NCI-H2107 treated with DMSO at 0.1 percent for 48 hours (cell line): Measurements from ENCODE around the gene AGBL4.

Experiments
- DNase-seq: peaks from one replicate; lab custom pipeline; 2025; ENCODE audit not compliant: unreplicated experiment; lab: John Stamatoyannopoulos, UW

AGBL4 gene

GRCh38 chr1:48948562-48948961, 1075.2 kb downstream of the AGBL4 start:
- DNase-seq: no peak

DNA sequence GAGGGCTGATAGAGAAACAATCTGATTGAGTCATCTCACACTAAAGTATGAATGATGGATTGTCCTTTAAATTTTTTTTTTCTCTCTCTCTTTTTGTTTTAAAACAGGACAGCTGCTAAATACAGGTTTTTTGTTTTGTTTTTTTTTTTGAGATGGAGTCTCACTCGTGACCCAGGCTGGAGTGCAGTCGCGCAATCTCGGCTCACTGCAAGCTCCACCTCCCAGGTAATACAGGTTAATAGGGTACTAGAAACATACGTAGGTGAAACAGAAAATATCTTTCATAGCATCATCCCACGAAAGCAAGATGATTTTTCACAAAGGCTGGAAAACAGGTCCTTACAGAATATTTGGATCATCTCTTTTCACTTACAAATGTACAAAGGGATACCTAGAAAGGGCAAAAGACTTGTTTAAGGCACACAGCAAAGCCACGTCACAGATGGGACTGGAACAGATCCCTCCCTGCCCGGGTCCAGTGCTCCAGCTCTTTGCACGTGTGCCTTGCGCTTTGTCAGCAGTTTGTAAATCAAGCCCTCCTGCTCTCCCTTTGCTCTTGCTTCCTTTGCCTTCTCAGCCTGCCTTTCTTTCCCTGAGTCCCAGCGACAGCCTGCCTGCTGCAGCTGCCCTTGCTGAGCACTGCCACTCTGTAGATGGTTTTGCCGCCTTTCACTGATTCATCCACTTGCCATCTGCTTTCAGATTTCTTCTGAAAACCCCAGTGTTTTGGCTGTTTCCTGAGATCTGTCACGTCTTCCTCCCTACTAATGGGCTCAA, 1075.8 kb downstream of the AGBL4 start:
- no peak for DNase-seq

- no peak for DNase-seq
Observed at GRCh38 chr1:48946070-48946469, 1077.7 kb downstream of the AGBL4 start.

GRCh38 chr1:48944811-48945210, 1078.9 kb downstream of the AGBL4 start:
- DNase-seq: no peak

GRCh38 chr1:48943826-48944225, 1079.9 kb downstream of the AGBL4 start:
- no peak for DNase-seq

GRCh38 chr1:48943393-48943792, 1080.4 kb downstream of the AGBL4 start:
- no peak for DNase-seq

DNA sequence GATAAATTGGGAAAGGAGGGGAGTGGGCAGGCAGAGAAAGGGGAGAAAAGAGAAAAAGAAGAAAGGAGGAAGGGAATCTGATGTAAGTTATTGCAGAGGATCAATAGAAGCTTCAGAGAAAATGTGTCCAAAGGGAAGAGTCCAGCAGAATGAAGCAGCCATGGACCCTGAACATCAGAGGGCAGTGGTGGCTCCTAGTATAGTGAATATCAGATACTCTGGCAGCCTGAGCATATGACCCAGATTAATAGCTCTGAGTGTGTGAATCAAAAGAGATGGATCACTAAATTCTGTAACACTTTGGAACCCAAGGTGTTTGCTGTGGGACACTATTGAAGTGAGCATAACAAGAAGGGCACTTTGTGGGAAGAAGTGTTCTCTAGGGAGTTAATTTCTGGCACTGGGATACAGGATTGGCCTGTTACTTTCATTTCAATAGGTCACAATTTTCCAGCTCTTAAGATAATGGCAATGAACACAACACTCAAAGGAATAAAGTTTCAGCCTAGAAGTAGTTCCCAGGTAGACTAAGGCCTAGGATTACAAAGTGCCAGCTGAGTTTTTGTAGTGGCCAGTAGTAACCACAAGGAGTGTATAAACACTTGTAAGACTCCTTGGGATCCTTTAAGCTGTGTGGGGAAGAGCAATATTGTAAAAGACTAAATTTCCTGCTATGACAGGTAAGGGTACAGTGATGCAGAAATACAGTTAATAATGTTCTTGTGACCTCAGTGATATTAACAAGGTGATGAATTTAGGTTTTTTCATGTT, 1082.6 kb downstream of the AGBL4 start:
- peak; percentile 59 for DNase-seq

- DNase-seq: no peak
Observed at GRCh38 chr1:48940354-48940753, 1083.4 kb downstream of the AGBL4 start.

DNA sequence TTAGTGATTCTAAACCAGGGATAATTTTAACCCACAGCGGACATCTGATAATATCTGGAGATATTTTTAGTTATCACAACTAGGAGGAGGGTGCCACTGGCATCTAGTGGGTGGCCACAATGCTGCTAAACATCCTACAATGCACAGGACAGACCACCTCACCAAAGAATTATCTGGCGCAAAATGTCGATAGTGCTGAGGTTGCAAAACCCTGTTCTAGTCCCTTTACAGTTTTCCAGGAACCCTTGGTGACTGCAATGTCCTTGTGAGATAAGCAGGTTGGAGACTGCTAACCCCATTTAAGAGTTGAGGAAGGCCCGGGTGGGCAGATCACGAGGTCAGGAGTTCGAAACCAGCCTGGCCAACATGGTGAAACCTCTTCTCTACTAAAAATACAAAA, 1083.9 kb downstream of the AGBL4 start:
- DNase-seq: no peak

- no peak for DNase-seq
Observed at GRCh38 chr1:48939042-48939441, 1084.7 kb downstream of the AGBL4 start.

GRCh38 chr1:48937732-48938131, 1086.0 kb downstream of the AGBL4 start:
- no peak for DNase-seq

DNA sequence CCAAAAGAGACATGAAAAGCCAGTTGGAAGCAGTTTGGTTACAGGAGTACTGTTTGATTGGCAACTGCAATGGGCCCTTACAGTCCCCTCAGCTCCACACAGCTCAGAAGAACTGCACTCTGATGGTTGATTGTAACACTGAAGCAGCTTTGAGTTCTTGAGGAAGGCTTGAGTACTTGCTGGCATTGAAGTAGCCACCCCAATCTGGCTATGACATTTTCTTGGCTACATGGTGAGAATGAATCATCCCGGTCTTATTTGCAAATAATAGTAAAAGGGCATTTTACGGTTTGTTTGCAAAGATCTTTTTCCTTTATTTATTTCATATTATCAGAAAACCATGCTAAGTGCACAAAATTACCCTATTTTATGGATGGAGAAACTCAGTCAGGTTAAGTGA, 1087.3 kb downstream of the AGBL4 start:
- no peak for DNase-seq

GRCh38 chr1:48932366-48932765, 1091.4 kb downstream of the AGBL4 start:
- DNase-seq: no peak

DNA sequence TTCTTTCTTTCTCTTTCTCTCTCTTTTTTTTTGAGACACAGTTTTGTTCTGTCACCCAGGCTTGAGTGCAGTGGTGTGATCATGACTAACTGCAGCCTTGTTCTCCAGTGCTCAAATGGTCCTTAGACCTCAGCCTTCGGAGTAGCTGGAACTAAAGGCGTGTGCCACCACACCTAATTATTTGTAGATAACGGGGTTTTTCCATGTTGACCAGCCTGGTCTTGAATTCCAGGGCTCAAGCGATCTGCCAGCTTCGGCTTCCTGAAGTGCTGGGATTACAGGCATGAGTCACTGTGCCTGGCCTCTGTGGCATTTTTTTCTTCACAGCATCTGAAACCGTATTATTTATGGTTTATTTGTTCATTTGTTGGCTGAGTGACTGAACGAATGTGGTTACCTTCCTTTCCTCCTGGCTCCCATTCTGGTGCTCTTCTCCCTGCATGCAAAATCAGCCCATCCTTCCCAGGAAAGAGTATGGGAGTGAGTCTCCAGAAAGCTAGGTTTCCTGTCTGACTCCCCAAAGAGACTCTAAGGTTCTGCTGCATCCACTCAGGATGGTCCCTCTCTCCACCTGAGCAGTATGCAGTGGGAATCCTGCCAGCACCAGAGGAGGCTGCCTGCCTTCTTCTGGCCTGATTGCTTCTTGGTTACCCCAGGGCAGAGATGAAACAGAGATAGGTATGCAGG, 1092.1 kb downstream of the AGBL4 start:
- no peak for DNase-seq

DNA sequence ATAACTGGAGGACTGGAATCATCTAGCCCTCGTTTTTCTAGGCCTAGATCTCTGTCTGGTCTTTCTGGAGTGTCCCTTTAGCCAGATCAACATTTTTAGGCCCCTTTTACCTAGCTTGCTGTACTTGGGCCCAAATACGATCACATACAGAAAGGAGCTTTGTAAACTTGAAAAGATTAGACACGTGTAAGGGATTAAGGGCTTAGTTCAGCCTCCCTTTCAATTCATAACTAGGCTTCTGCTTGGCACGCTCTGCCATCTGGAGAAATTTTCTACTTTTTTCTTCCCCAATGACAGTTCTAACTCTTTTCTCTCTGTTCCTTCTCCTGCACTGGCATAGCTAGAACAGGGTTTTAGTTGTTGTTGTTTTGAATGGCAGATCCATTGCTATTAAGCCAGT, 1093.7 kb downstream of the AGBL4 start:
- DNase-seq: no peak

GRCh38 chr1:48924099-48924498, 1099.7 kb downstream of the AGBL4 start:
- DNase-seq: no peak

GRCh38 chr1:48923116-48923515, 1100.6 kb downstream of the AGBL4 start:
- no peak for DNase-seq

DNA sequence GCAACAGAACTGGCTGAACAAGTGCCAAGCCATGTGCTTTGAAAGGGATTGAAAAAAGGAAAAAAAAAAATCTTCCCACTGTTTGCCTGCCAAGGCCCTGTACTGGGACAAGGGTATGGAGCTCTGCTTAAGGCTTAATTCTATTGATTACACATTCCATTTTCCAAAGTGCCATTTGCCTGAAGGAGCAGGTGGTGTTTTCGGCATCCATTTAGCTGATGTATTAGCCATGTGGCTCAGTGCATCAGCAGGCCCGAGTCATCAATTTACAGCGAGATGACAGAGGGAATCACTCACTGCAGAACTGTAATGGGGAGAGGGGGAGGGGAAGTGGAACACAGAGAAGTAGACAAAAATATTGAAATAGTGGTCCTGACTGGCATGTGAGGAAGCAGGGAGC, 1102.9 kb downstream of the AGBL4 start:
- DNase-seq: no peak

- DNase-seq: no peak
Observed at GRCh38 chr1:48917901-48918603, 1105.7 kb downstream of the AGBL4 start.

- no peak for DNase-seq
Observed at GRCh38 chr1:48917070-48917454, 1106.7 kb downstream of the AGBL4 start.
